K562 (cell line): ENCODE results near the gene NKIRAS2. TPM values are rescaled to one million over a fixed set of nuclear protein-coding genes. Genes with fewer than 3 reads are reported as not detected.

Experiments
- ATAC-seq: fragments of 200-7000 bp; cut with Tn5 transposase; 3 replicates; pipeline ENCODE4 v1.9.1; 2020; ENCODE audit warnings: moderate library complexity
- BruUV-seq: library from RNA; stranded (reverse); fragments of 400-500 nt; replicated peaks from 2 replicates; lab custom pipeline; 2021; lab: Mats Ljungman, UMichigan
- CTCF ChIA-PET: fragments of 300-600 bp; formaldehyde crosslinking; extraction: SDS; loops from one replicate; lab custom pipeline; 2021; ENCODE audit warnings: low intra/inter-chr PET ratio; lab: Yijun Ruan, JAX
- POLR2A ChIA-PET: fragments of 300-600, 350-650 bp; sonication (Branson Sonifier 250); formaldehyde crosslinking; extraction: SDS; loops from one replicate; lab custom pipeline; 2021; ENCODE audit warnings: antibody characterized with exemption, inconsistent platforms; lab: Yijun Ruan, JAX
- DNase-seq, 4 experiments: peaks; one replicate each; pipeline versions ENCODE4 v3.0.0 to v3.0.0-alpha.2; 2011 to 2018; ENCODE audit warnings: low spot score in 3 of 4, mixed read lengths in 3 of 4; ENCODE audit errors: extremely low read depth in 1 of 4
- FAIRE-seq: peaks from 2 replicates; lab custom pipeline; 2011; peaks lifted over from hg19 to GRCh38; lab: Jason Lieb, UNC
- H2AFZ ChIP-seq: 2 replicates; pipeline ENCODE4 v1.6.0; 2011; ENCODE audit warnings: low read depth, low read length, control low read depth, inconsistent platforms
- H3K27ac ChIP-seq: fragments of 200-600 bp; 3 replicates; pipeline ENCODE4 v1.8.0; 2011; ENCODE audit warnings: low read depth, mild to moderate bottlenecking, control low read depth, inconsistent platforms, low read length, moderate library complexity, mixed read lengths; ENCODE audit errors: extremely low read depth
- H3K27me3 ChIP-seq, 2 experiments: fragments of 300-600 bp in 1 of 2; 2 replicates in 1 of 2; 3 replicates in 1 of 2; pipeline versions ENCODE4 v1.6.0 to v1.8.0; 2011; ENCODE audit warnings: inconsistent platforms in 2 of 2, low read length in 2 of 2, mild to moderate bottlenecking in 1 of 2, mixed read lengths in 1 of 2, moderate library complexity in 1 of 2; ENCODE audit not compliant: control insufficient read depth in 2 of 2, insufficient read depth in 2 of 2
- H3K36me3 ChIP-seq: fragments of 300-600 bp; 3 replicates; pipeline ENCODE4 v1.8.0; 2011; ENCODE audit warnings: mild to moderate bottlenecking, low read length, inconsistent platforms; ENCODE audit not compliant: control insufficient read depth, insufficient read depth
- H3K4me1 ChIP-seq, 2 experiments: fragments of 200-600 bp in 1 of 2; replicated peaks in 1 of 2; 2 replicates in 1 of 2; 3 replicates in 1 of 2; pipeline versions ENCODE4 v1.5.1 to v1.8.0; 2011; ENCODE audit warnings: inconsistent platforms in 2 of 2, low read length in 2 of 2, mild to moderate bottlenecking in 1 of 2, mixed read lengths in 1 of 2, moderate library complexity in 1 of 2; ENCODE audit not compliant: control insufficient read depth in 2 of 2, insufficient read depth in 2 of 2
- H3K4me2 ChIP-seq: 2 replicates; pipeline ENCODE4 v1.6.1; 2011; ENCODE audit warnings: low read length, control low read depth, inconsistent platforms, mixed read lengths; ENCODE audit not compliant: insufficient read depth
- H3K4me3 ChIP-seq: fragments of 200-600 bp; sonication (generic), shearing (Covaris generic); 2 replicates; pipeline ENCODE4 v1.5.1; 2016; ENCODE audit warnings: control low read depth, inconsistent platforms
- H3K79me2 ChIP-seq: fragments of 200-600 bp; 3 replicates; pipeline ENCODE4 v1.8.0; 2011; ENCODE audit warnings: low read length, inconsistent platforms; ENCODE audit not compliant: control insufficient read depth, insufficient read depth
- H3K9ac ChIP-seq, 2 experiments: 2 replicates each; pipeline versions ENCODE4 v1.6.0 to v1.6.1; 2011; ENCODE audit warnings: low read depth in 2 of 2, low read length in 2 of 2, control low read depth in 1 of 2, inconsistent platforms in 1 of 2, mild to moderate bottlenecking in 1 of 2, mixed read lengths in 1 of 2; ENCODE audit not compliant: insufficient read depth in 1 of 2
- H3K9me1 ChIP-seq: one replicate; pipeline ENCODE4 v1.6.0; 2011; ENCODE audit warnings: inconsistent platforms, mild to moderate bottlenecking, low read length, moderate library complexity; ENCODE audit not compliant: control insufficient read depth, insufficient read depth
- H3K9me3 ChIP-seq: replicated peaks from 2 replicates; pipeline ENCODE4 v1.5.1; 2011; ENCODE audit warnings: low read depth, low read length, inconsistent platforms; ENCODE audit not compliant: control insufficient read depth, insufficient read depth
- H4K20me1 ChIP-seq: replicated peaks from 2 replicates; pipeline ENCODE4 v1.6.1; 2011; ENCODE audit warnings: low read length, inconsistent platforms, mixed read lengths; ENCODE audit not compliant: control insufficient read depth, insufficient read depth
- CBFB ChIP-seq: sonication (generic); formaldehyde crosslinking; IDR thresholded peaks from 2 replicates; pipeline ENCODE4 v1.4.0; 2020; ENCODE audit warnings: mild to moderate bottlenecking, missing genetic modification reagents
- HMBOX1 ChIP-seq: sonication (generic); IDR thresholded peaks from 2 replicates; pipeline ENCODE4 v1.6.1; 2016
- NFYB ChIP-seq: IDR thresholded peaks from 2 replicates; pipeline ENCODE4 v1.6.1; 2011; ENCODE audit warnings: mild to moderate bottlenecking, moderate library complexity; ENCODE audit not compliant: insufficient read length; ENCODE audit errors: extremely low read depth
- PHF8 ChIP-seq: fragments of 200-600 bp; sonication (generic); IDR thresholded peaks from 2 replicates; pipeline ENCODE4 v1.6.1; 2012; ENCODE audit warnings: mixed run types, mild to moderate bottlenecking, inconsistent platforms, low read length, moderate library complexity, borderline replicate concordance
- POLR2AphosphoS2 ChIP-seq: IDR thresholded peaks from 2 replicates; pipeline ENCODE4 v1.6.1; 2012; ENCODE audit warnings: low read length, improper control_type of control experiment
- RBFOX2 ChIP-seq: fragments of 200-400 bp; formaldehyde crosslinking; IDR thresholded peaks from 2 replicates; pipeline ENCODE4 v1.6.1; 2017; ENCODE audit warnings: low read depth, mild to moderate bottlenecking, low read length, moderate library complexity
- RBM34 ChIP-seq: fragments of 200-400 bp; formaldehyde crosslinking; IDR thresholded peaks from 2 replicates; pipeline ENCODE4 v1.6.1; 2018; ENCODE audit warnings: low read length, borderline replicate concordance; ENCODE audit not compliant: insufficient read depth
- WGBS: fragments of 100-300 bp; shearing (Covaris generic); methylation state at CpG from one replicate; pipeline ENCODE4 v1.1.6; 2016; ENCODE audit warnings: low coverage, mixed read lengths; ENCODE audit not compliant: insufficient coverage; ENCODE audit errors: missing lambda C conversion rate; 5-methylcytosine and 5-hydroxymethylcytosine counted together
- in situ Hi-C: fragments of 300-500 bp; cut with MboI; formaldehyde crosslinking; loops from 4 replicates; pipeline ENCODE4 v1.15.0; 2018; ENCODE audit warnings: inconsistent platforms, mixed read lengths
- intact Hi-C: fragments of 100-400 bp; cut with micrococcal nuclease; formaldehyde crosslinking; loops from 2 replicates; pipeline ENCODE4 v1.14.2; 2022
- polyA plus RNA-seq, 8 experiments: library from polyadenylated mRNA; depleted of rRNA in 4 of 8; stranded (reverse) in 5 of 8; unstranded in 3 of 8; fragments of >200 nt; fragmentation: Nextera tagmentation in 2 of 8; fragmentation: Illumina TruSeq in 1 of 8; extraction: Ambion mirVana in 2 of 8; extraction: Trizol in 1 of 8; gene quantifications; 2 replicates each; pipeline versions ENCODE4 v1.2.1 to v1.2.3, GENCODE V29; 2011 to 2014; ENCODE audit warnings: inconsistent platforms in 1 of 8, missing spikeins in 1 of 8
- total RNA-seq, 7 experiments: library from RNA; depleted of rRNA in 6 of 7; stranded (reverse); fragments of >200 nt in 6 of 7; fragmentation: Illumina TruSeq in 2 of 7; extraction: Trizol in 2 of 7; gene quantifications; 2 replicates each; pipeline versions ENCODE4 v1.2.1 to v1.2.3, GENCODE V29; 2011 to 2021; ENCODE audit warnings: low replicate concordance in 1 of 7
- TF ChIP-seq, protein P1 (sequence below): sonication (generic); formaldehyde crosslinking; IDR thresholded peaks from 2 replicates; pipeline ENCODE4 v1.8.0; 2022; ENCODE audit warnings: missing genetic modification reagents, mild to moderate bottlenecking, moderate library complexity, borderline replicate concordance

The NKIRAS2 gene
- total and polyA plus RNA-seq, 9 of the 15 experiments (the other 6 are each of a cell fraction or from before 2014, with no cell fraction given): 10.1 to 65.5 (median 29.8) TPM

DNA sequence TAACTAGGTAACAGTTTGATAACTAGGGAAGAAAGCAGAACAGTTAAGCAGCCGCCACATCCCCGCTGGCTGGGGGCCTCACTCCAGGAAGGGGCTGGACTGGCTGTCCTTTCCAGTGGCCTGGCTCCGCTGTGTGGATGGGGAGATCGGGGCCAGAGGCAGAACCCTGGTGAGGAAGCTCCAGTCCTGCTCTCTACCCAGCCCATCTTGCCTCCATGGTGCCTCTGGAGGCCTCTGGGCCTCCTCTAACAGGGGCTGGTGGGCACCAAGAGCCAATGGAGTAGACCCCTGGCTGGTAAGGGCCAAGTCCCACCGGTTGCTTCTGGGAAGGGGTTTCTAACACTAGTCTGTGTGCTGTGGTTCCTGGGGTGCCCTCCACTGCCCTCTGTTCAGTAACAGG lies 45.2 kb upstream of the NKIRAS2 start:
- H3K27ac ChIP-seq: no peak overlapping the region
- no peaks in the 10 kb centered on the region for H3K9me1 ChIP-seq
- H2AFZ ChIP-seq: no peak overlapping the region
- POLR2A ChIA-PET: interaction anchor here (0.6 to 4.5 kb wide), 8 partner anchors 9 to 105 kb away, joined by 3 to 28 read pairs (median 3); partner anchors contain the start of gene CNP
- FAIRE-seq (no peak), ATAC-seq (no peak), DNase-seq (no peak)
- no peaks in the 10 kb centered on the region for H3K9me3 ChIP-seq
- H3K4me1 ChIP-seq: peaks cover 0 to 9% of the 10 kb centered on the region in 2 experiments; a peak in 1 of 5 replicates
- WGBS: 93% methylated on average over 5 of the region's 5 CpGs
- peaks cover 81% of the 10 kb centered on the region for H3K36me3 ChIP-seq
- H3K79me2 ChIP-seq: no peaks in the 10 kb centered on the region; the same call in 2 of the 3 replicates
- no peak overlapping the region for H3K4me3 ChIP-seq
- H3K9ac ChIP-seq: no peak overlapping the region
- intact Hi-C loops (no loop called here), in situ Hi-C loops (no loop called here)
- TSS peak; percentile 39 for BruUV-seq
- H4K20me1 ChIP-seq: no peaks in the 10 kb centered on the region; the same call in 1 of the 2 replicates
- CTCF ChIA-PET: no interaction called here
- no peak for TF ChIP-seq RBFOX2
- TF ChIP-seq HMBOX1: 0 out of 2 replicates have a peak, but pooled peaks have one; percentile 6
- 0 out of 2 replicates have a peak, but pooled peaks have one; percentile 35 for TF ChIP-seq POLR2AphosphoS2
- TF ChIP-seq PHF8: no peak
- TF ChIP-seq NFYB: no peak
- TF ChIP-seq, protein P1, sequence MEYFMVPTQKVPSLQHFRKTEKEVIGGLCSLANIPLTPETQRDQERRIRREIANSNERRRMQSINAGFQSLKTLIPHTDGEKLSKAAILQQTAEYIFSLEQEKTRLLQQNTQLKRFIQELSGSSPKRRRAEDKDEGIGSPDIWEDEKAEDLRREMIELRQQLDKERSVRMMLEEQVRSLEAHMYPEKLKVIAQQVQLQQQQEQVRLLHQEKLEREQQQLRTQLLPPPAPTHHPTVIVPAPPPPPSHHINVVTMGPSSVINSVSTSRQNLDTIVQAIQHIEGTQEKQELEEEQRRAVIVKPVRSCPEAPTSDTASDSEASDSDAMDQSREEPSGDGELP (CRISPR knock-in tag): no peak
- TF ChIP-seq CBFB (CRISPR knock-in tag): no peak
- TF ChIP-seq RBM34: no peak
- no peak overlapping the region for H3K4me2 ChIP-seq
- no peaks in the 10 kb centered on the region for H3K27me3 ChIP-seq
